HG03520 (cell line): Measurements from ENCODE around the gene TSHZ1.
"Not testable (repeated sequence)": the region's sequence is repeated elsewhere in the genome, so short reads cannot be mapped to it uniquely, and the experiment has no call there.

Source experiments
- ATAC-seq: cut with Tn5 transposase; IDR thresholded peaks from one replicate; pipeline ENCODE4 v1.9.1; 2021; ENCODE audit warnings: mild to moderate bottlenecking, moderate library complexity; ENCODE audit not compliant: unreplicated experiment

The TSHZ1 gene

DNA sequence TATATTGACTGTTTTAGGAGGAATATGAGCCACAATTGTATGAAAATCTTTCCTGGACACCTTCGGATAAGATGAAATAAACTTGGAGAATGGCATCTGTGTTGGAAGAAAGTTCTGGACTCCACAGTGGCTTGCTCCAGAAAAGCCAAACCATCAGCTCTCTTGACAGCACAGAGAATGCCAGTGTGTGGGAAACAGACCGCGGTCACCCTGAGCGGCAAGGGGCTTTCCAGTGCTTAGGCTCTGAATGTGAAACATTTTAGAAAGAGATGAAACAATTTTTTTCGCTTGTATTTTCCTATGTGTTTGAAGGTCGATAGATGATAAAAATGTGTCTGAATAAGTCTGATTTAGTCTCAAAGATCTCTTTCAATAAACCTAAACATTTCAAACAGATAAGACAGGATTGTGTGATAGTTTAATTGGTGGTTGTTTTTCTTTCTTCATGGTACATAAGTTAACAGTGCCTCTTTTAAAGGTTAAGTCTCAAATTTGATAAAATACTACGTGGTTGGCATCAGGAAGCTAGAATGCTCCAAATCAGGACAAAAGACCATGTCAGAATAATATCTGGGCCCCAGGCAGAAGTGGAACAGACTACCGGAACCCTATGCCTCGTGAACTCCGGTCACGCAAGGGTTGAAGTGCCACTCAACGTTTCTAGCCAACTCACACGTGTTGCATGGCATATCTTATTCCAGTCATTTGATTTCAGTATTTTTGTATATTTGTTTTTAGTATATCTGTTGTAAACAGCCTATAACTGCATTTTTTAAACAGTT lies 30.6 kb upstream of the TSHZ1 start:
- ATAC-seq, result no peak

GRCh38 chr18:75183524-75183923 lies 27.1 kb upstream of the TSHZ1 start:
- ATAC-seq, result no peak

- ATAC-seq, result no peak
Observed at GRCh38 chr18:75183973-75184493, 26.6 kb upstream of the TSHZ1 start.

DNA sequence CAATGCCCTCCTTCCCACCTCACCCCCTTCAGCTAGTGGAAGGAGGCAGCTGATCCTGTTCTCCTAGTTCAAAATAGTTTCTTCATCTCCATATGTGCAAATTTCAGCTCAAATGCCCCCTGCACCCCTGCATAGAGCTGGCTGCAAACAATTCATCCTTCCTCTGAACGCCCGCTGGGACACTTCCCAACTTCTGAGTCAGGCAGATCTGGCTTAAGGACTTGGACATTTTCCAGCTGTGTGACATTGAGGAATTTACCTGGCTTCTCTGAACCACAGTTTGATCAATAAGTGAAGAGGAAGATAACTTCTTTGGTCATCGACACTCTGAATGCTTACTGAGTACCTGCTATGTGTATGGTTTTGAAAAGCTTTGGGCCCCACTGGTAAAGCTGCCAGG lies 25.1 kb upstream of the TSHZ1 start:
- ATAC-seq, result no peak

- ATAC-seq, result not testable (repeated sequence)
Observed at GRCh38 chr18:75187702-75188101, 22.9 kb upstream of the TSHZ1 start.

- ATAC-seq, result no peak
Observed at GRCh38 chr18:75189696-75190095, 20.9 kb upstream of the TSHZ1 start.

GRCh38 chr18:75192899-75193298 lies 17.7 kb upstream of the TSHZ1 start:
- ATAC-seq, result no peak

DNA sequence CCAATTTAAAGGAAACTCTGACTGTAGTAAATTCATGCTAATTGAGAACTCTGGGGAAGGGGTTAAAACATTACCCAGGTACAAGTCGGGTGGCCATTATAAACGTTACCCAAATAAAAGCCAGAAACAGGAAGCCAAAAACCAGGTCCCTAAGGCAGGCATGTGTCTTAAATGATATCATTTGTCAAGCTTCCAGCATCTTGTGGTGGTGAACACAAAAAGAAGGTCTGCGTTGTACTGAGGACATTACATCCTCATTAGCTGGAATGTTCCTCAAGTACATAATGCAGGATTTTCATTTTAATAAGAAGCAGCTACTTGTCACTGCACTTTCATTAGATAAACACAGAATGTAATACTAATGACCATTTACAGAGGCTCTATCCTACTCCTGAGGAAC lies 12.6 kb upstream of the TSHZ1 start:
- no peak for ATAC-seq

- ATAC-seq, result no peak
Observed at GRCh38 chr18:75199327-75199726, 11.3 kb upstream of the TSHZ1 start.

DNA sequence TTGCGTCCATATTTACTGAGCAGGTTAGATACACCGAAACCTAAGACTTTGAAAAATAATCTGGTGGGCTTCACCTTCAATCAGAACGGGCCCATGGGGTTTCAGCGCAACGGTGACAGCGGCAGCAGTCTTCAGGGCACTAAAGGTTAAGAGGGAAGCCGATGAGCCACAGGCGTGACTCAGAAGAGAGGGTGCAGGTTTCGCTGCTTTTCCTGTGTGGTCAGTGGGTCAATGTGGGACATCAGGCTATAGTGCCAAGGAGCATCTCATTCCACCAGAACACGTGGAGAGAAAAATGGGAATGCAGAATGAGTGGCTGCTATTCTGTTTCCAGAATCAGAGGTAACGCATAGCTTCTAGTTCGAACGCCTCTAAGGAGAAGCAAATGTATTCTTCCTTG lies 10.5 kb upstream of the TSHZ1 start:
- ATAC-seq, result no peak

- no peak for ATAC-seq
Observed at GRCh38 chr18:75200605-75201280, 9.9 kb upstream of the TSHZ1 start.

DNA sequence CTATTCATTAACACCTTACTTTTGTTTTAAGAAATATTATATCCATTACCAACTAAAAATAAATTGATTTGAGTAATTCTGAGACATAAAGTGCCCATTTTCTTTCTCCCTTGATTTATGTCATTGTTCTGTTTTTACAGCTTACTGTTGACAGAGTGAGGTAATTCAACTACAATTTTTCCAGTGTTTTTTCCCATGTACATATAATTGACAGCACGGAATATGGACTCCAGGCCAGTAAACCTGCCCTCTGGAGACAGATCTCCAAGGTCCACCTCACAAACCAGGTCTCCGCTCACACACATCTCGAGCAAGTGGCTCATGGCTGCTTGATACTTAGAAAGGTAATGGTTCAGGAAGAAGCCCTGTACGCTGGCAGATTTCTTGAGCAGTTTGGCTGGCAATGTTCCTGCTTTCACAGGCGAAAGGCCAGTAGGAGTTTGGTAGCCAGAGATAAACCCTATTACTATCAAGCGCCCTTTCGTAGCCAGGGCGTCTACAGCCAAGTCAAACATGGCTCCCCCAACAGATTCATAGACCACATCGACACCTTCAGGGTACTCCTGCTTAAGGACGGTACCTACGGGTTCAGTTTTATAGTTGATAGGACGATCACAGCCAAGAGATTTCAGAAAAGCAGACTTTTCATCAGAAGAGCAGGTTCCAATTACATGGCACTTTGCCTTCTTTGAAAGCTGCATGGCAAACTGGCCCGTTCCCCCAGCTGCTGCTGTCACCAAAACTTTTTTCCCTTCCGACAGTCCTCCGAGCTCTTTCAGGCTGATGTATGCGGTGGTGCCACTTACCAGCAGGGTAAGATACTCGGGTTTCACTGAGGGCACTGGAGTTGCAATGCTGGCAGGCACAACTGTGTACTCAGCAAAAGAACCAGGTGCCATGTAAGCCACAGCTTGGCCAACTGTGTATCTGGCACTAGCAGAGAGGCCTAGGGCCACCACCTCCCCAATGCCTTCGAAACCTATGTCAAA lies 9.0 kb upstream of the TSHZ1 start:
- no peak for ATAC-seq

DNA sequence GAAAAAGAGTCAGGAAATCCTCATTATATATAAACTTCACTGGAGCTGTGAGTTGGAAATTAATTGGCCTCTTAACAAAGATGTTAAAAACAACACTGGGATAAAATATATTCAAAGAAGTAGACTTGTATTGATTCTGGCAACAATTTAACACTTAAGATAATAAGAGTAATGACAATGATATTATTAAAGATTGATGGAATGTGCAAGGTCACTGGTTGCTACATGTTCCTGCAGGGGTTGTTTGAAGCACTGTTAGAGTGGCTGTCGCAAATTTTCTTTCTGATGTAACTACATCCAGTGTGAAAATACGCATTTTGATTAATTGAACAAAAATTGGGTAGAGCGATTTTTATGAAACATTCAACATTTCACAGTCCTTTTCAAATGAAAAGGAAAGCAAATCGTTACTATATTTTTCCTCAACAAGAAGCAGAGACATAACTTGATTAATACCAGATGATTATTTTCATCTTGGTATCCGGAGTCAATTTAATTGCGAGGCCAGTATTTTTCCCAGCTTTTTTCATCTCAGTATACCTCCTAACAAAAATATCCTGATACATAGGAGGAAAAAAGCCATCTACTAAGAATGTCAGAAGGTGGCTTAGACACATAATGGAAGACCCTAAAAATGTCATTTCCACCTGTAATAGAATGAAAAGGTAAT lies 7.8 kb upstream of the TSHZ1 start:
- ATAC-seq, result no peak

DNA sequence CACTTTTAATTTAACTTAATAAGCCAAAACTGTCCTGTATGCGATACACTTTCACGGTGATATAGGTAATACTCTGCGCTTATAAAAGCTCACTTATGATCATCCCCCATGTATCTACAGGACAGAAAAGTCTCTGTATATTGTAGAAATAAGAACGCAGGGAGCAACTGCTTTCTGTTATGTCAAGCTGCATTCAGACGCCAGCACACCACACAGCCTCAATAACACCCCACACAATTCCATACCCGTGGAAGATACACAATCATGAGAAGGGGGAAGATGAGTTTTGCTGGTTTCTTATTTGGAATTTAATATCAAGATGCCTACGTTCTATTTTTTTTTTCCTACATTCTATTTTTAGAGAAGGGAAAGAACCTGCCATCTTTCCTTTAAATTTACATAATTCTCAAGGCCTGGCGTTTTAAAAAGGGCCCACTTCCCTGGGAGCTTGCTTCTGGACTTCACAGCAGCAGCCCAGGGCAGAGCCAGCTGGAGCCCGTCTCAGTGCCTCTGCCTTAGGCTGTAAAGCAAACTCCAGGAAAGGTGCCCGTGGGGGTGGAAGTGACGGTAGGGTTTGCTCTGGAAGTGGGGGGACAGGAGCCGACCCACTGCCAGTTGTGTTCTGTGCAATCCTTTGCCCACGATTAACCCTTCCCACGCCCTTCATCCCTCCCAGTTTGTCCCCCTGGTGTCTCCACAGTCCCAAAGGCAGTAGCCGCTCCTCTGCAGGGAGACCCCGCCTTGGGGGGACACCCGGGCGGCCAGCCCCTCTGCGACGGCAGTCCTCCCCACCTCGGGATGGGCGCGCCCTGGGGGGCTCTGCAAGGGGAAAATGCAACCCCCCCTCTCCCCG lies 7.0 kb upstream of the TSHZ1 start:
- no peak for ATAC-seq

DNA sequence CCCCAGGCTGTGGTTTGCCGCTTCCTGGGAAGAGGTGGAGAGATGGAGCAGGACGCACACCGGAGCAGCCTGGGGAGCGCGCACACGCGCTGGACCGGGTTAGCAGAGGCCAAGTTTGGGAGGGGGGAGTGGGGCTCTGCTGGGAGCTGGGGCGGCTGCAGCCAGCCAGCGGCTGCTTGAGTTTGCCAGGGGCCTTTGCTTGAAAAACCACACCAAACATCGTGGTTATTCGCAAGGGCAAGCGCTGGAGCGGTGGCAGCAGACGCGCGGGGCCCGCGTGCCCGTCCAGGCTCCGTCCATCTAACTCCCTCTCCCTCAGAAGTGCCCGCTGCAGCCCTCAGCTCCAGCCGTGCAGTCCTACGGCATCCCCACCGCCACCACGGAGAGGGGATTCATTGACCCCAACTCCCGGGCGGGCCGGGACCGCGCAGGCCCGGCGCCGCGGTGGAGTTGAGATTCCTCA lies 6.3 kb upstream of the TSHZ1 start:
- no peak for ATAC-seq

DNA sequence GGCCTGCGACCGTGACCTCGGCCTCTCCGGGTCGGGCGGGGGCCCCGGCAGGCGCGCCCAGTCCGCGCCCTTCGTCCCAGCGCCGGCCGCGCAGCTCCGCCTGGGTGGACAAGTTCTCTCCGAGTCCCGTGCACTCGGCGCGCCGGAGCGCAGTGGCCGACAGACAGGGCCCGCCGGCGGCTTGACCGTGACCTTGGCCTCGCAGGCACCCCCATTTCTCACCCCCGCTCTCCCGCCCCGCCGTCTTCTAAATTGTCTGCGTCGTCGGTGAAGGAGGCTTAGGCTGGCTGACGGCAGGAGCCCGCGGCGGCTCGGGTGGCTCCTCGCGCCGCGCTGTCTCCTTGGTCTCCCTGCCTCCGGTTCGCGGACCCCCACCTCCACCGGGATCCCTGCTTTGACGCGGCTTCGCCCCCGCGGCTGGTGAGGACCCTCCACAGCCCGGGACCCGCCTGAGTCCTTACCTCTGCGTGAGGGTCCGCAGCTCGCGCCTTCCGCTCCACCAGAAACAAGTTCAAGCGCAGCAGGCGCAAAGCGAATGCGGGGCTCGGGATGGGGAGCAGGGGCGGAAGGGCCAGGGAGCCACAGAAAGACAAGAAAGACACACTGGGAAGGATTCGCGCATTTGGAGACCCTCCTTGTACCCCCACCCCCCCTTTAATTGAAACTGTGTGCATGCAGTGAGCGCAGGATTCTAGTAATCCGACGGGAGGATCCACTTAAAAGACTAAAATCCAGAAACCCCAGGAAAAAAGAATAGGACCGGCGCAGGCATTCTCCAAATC lies 5.7 kb upstream of the TSHZ1 start:
- no peak for ATAC-seq

GRCh38 chr18:75205514-75206132 lies 5.0 kb upstream of the TSHZ1 start:
- no peak for ATAC-seq
